CD8-positive, alpha-beta memory T cell (primary cell): ENCODE results near the gene VKORC1. TPM values are rescaled to one million over a fixed set of nuclear protein-coding genes. Genes with fewer than 3 reads are reported as not detected.

ENCODE experiments used
- CTCF ChIA-PET: fragments of 350-600 bp; sonication (Branson Sonifier 250); formaldehyde crosslinking; loops from one replicate; lab custom pipeline; 2021; ENCODE audit warnings: antibody characterized with exemption; lab: Charles Lee
- POLR2A ChIA-PET: fragments of 350-600 bp; sonication (Branson Sonifier 250); formaldehyde crosslinking; loops from one replicate; lab custom pipeline; 2021; ENCODE audit warnings: antibody characterized with exemption; lab: Charles Lee
- DNase-seq, 5 donors: peaks; one replicate each; pipeline versions ENCODE4 v3.0.0 to v3.0.0-alpha.2; 2020 to 2022; ENCODE audit warnings: mixed read lengths in 1 of 5
- H3K27ac ChIP-seq: one replicate; pipeline ENCODE4 v1.7.0; 2013; ENCODE audit warnings: low read depth, mild to moderate bottlenecking, low read length, moderate library complexity
- H3K27me3 ChIP-seq: 2 replicates; pipeline ENCODE4 v1.7.0; 2013; ENCODE audit warnings: low read length, mild to moderate bottlenecking; ENCODE audit not compliant: insufficient read depth, poor library complexity, severe bottlenecking
- H3K36me3 ChIP-seq: 2 replicates; pipeline ENCODE4 v1.7.0; 2013; ENCODE audit warnings: mild to moderate bottlenecking, low read length, moderate library complexity; ENCODE audit not compliant: insufficient read depth
- H3K4me1 ChIP-seq: 2 replicates; pipeline ENCODE4 v1.7.0; 2013; ENCODE audit warnings: mild to moderate bottlenecking, low read length, moderate library complexity; ENCODE audit not compliant: insufficient read depth
- H3K4me3 ChIP-seq: 2 replicates; pipeline ENCODE4 v1.7.0; 2013; ENCODE audit warnings: mild to moderate bottlenecking, low read length
- H3K9me3 ChIP-seq: 2 replicates; pipeline ENCODE4 v1.7.0; 2013; ENCODE audit warnings: mild to moderate bottlenecking, low read length
- H3K27ac Mint-ChIP-seq, 8 donors: one replicate each; pipeline ENCODE4 v1.8.0; 2020 to 2021; ENCODE audit warnings: mixed read lengths in 8 of 8, mild to moderate bottlenecking in 6 of 8, inconsistent platforms in 3 of 8, moderate library complexity in 3 of 8
- H3K27me3 Mint-ChIP-seq, 2 donors: one replicate each; pipeline ENCODE4 v1.8.0; 2020 to 2021; ENCODE audit warnings: mixed read lengths in 2 of 2, mild to moderate bottlenecking in 1 of 2, moderate library complexity in 1 of 2
- H3K36me3 Mint-ChIP-seq, 3 donors: one replicate each; pipeline ENCODE4 v1.8.0; 2020 to 2021; ENCODE audit warnings: mixed read lengths in 3 of 3, inconsistent platforms in 1 of 3, mild to moderate bottlenecking in 1 of 3
- H3K4me1 Mint-ChIP-seq, 3 donors: one replicate each; pipeline ENCODE4 v1.8.0; 2020 to 2021; ENCODE audit warnings: mixed read lengths in 3 of 3, inconsistent platforms in 1 of 3, mild to moderate bottlenecking in 1 of 3
- H3K4me3 Mint-ChIP-seq, 7 donors: one replicate each; pipeline ENCODE4 v1.8.0; 2020 to 2021; ENCODE audit warnings: mixed read lengths in 7 of 7, mild to moderate bottlenecking in 6 of 7, moderate library complexity in 4 of 7, inconsistent platforms in 2 of 7
- H3K9me3 Mint-ChIP-seq, 5 donors: one replicate each; pipeline ENCODE4 v1.8.0; 2020 to 2022; ENCODE audit warnings: mixed read lengths in 5 of 5, mild to moderate bottlenecking in 3 of 5, moderate library complexity in 2 of 5, inconsistent platforms in 1 of 5
- polyA plus RNA-seq: library from polyadenylated mRNA; unstranded; fragments of 300-500 nt; fragmentation: Illumina TruSeq; gene quantifications from one replicate; pipeline ENCODE4 v1.2.3, GENCODE V29; 2021
- total RNA-seq, 2 experiments: library from RNA; stranded (reverse); gene quantifications; one replicate each; pipeline ENCODE4 v1.2.3, GENCODE V29; 2021

VKORC1 gene
- total and polyA plus RNA-seq, 3 experiments from 2014 or later: 66.0 to 124 (median 74.3) TPM

- no peaks in the 10 kb centered on the region for H3K27me3 ChIP-seq
- H3K27me3 Mint-ChIP-seq: no peaks in the 10 kb centered on the region
- H3K4me3 ChIP-seq: no peak overlapping the region
- CTCF ChIA-PET: no interaction called here
- H3K4me1 Mint-ChIP-seq: peaks cover 40 to 55% (median 53%) of the 10 kb centered on the region in 3 donors
- H3K9me3 Mint-ChIP-seq: no peaks in the 10 kb centered on the region
- no peaks in the 10 kb centered on the region for H3K36me3 ChIP-seq
- POLR2A ChIA-PET: interaction anchor here (0.6 kb wide), 1 partner anchor 10 kb away, joined by 3 read pairs; no protein-coding TSS in a partner anchor
- peak overlapping the region in 2 of 8 donors; percentile 36 to 54 for H3K27ac Mint-ChIP-seq
- no peak for DNase-seq
- peaks cover 48% of the 10 kb centered on the region for H3K4me1 ChIP-seq
- H3K36me3 Mint-ChIP-seq: peaks cover 0 to 24% (median 1%) of the 10 kb centered on the region in 3 donors
- no peak overlapping the region for H3K27ac ChIP-seq
- H3K4me3 Mint-ChIP-seq: no peak overlapping the region
- no peaks in the 10 kb centered on the region for H3K9me3 ChIP-seq
These were observed 33.3 kb downstream of the VKORC1 start for GRCh38 chr16:31061126-31061812.

GRCh38 chr16:31055613-31056012, 39.0 kb downstream of the VKORC1 start:
- peaks cover 5 to 11% (median 9%) of the 10 kb centered on the region in 3 donors for H3K4me1 Mint-ChIP-seq
- CTCF ChIA-PET: interaction anchor here (0.7 to 1.4 kb wide), 3 partner anchors 10 to 18 kb away, joined by 3 read pairs; partner anchors contain the start of gene ZNF668
- H3K4me1 ChIP-seq: no peaks in the 10 kb centered on the region
- H3K27me3 Mint-ChIP-seq: peaks cover 0 to 3% of the 10 kb centered on the region in 2 donors
- no peak overlapping the region for H3K4me3 Mint-ChIP-seq
- H3K27ac Mint-ChIP-seq: peak overlapping the region in 1 of 8 donors; percentile 34
- no peaks in the 10 kb centered on the region for H3K9me3 Mint-ChIP-seq
- no peak overlapping the region for H3K4me3 ChIP-seq
- no peaks in the 10 kb centered on the region for H3K36me3 ChIP-seq
- POLR2A ChIA-PET: interaction anchor here (0.7 kb wide), 1 partner anchor 284 kb away, joined by 4 read pairs; no protein-coding TSS in a partner anchor
- H3K9me3 ChIP-seq: no peaks in the 10 kb centered on the region
- no peaks in the 10 kb centered on the region for H3K27me3 ChIP-seq
- no peak overlapping the region for H3K27ac ChIP-seq
- no peak for DNase-seq
- H3K36me3 Mint-ChIP-seq: peaks cover 0 to 9% (median 1%) of the 10 kb centered on the region in 3 donors

DNA sequence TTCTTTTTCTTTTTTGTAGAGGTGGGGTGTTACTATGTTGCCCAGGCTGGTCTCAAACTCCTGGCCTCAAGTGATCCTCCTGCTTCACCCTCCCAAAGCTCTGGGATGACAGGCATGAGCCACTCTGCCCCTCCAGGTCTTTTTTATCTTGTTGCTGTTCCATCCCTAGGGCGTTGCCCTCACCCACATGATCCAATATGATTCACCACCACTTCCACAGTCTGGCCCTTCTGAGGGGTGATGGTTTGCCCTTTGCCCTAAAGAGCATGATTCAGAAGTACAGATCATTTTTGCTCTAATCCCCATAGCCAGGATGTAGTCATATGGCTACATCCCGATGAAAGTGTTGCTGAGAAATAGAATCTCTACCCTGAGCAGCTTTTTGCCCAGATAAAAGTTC, 42.5 kb downstream of the VKORC1 start:
- Mint-ChIP-seq H3K36me3 (no peaks in the 10 kb centered on the region), H3K27ac (peak overlapping the region in 2 of 8 donors; percentile 19 to 30), H3K9me3 (no peaks in the 10 kb centered on the region), H3K4me3 (no peak overlapping the region), H3K27me3 (peaks cover 0 to 3% of the 10 kb centered on the region in 2 donors), H3K4me1 (peaks cover 0 to 3% (median 1%) of the 10 kb centered on the region in 3 donors)
- no peak overlapping the region for H3K4me3 ChIP-seq
- DNase-seq: no peak
- ChIA-PET CTCF (no interaction called here), POLR2A (no interaction called here)
- H3K4me1 ChIP-seq: no peaks in the 10 kb centered on the region
- no peaks in the 10 kb centered on the region for H3K27me3 ChIP-seq
- no peaks in the 10 kb centered on the region for H3K36me3 ChIP-seq
- H3K27ac ChIP-seq: no peak overlapping the region
- no peaks in the 10 kb centered on the region for H3K9me3 ChIP-seq

DNA sequence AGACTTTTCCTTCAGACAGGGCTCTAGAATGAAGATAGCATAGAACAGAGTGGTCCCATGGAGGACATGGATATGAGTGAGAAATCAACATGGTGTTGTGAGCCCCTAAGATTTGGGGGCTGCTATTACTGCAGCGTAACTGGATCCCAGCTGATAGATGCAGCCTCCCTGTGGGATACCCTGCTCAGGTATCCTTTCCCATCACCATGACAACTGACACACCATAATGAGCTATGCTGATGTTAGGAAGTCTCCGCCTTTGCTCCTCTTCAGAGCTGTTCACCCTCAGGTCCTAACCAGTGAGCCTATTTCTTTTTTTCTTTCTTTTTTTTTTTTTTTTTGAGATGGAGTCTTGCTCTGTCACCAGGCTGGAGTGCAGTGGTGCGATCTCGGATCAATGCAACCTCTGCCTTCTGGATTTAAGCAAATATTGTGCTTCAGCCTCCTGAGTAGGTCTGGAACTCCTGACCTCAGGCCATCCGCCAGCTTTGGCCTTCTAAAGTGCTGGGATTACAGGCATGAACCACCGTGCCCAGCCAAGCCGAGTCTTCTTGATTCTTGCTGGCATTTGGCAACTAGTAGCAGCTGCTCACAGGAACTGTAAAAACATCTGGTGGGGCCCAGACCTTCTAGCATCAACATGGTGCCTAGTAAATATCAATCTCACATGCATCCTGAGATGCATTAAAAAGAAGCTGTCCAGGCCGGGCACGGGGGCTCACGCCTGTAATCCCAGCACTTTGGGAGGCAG, 44.1 kb downstream of the VKORC1 start:
- H3K27ac ChIP-seq: no peak overlapping the region
- no peak for DNase-seq
- Mint-ChIP-seq H3K27me3 (peaks cover 0 to 3% of the 10 kb centered on the region in 2 donors), H3K4me3 (no peak overlapping the region), H3K9me3 (no peaks in the 10 kb centered on the region), H3K36me3 (no peaks in the 10 kb centered on the region), H3K27ac (no peak overlapping the region), H3K4me1 (peaks cover 0 to 4% (median 3%) of the 10 kb centered on the region in 3 donors)
- H3K9me3 ChIP-seq: no peaks in the 10 kb centered on the region
- no peaks in the 10 kb centered on the region for H3K36me3 ChIP-seq
- no peaks in the 10 kb centered on the region for H3K27me3 ChIP-seq
- POLR2A ChIA-PET: interaction anchor here (0.6 to 0.7 kb wide), 4 partner anchors 11 to 174 kb away, joined by 3 to 10 read pairs (median 6); no protein-coding TSS in a partner anchor
- H3K4me3 ChIP-seq: no peak overlapping the region
- CTCF ChIA-PET: no interaction called here
- no peaks in the 10 kb centered on the region for H3K4me1 ChIP-seq

DNA sequence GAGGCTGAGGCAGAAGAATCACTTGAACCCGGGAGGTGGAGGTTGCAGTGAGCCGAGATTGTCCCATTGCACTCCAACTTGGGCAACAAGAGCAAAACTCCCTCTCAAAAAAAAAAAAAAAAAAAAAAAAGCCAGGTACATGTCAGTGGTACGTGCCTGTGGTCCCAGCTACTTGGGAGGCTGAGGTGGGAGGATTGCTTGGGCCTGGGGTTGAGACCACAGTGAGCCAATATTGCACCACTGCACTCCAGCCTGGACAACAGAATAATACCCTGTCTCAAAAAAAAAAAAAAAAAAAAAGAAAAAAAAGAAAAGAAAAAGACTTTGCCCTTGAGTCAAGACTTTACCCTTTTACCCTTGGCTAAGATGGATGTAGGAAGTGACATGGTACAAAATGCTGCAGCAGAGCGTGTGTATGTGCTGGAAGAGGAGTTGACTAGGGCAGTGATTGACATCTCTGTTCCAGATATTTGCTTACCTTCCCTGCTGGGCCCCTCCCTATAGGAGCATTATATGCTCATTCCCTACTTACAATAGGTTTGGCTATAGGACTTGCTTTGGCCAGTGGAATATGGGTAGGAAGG, 50.6 kb downstream of the VKORC1 start:
- ChIA-PET POLR2A (no interaction called here), CTCF (no interaction called here)
- H3K4me3 Mint-ChIP-seq: no peak overlapping the region
- H3K4me1 ChIP-seq: no peaks in the 10 kb centered on the region
- H3K4me1 Mint-ChIP-seq: peaks cover 0 to 2% (median 0%) of the 10 kb centered on the region in 3 donors
- H3K27ac ChIP-seq: no peak overlapping the region
- peaks cover 3 to 35% (median 5%) of the 10 kb centered on the region in 3 donors for H3K36me3 Mint-ChIP-seq
- H3K9me3 ChIP-seq: no peaks in the 10 kb centered on the region
- H3K4me3 ChIP-seq: no peak overlapping the region
- H3K36me3 ChIP-seq: peaks cover 2% of the 10 kb centered on the region
- DNase-seq: no peak
- H3K9me3 Mint-ChIP-seq: no peaks in the 10 kb centered on the region
- no peaks in the 10 kb centered on the region for H3K27me3 Mint-ChIP-seq
- no peaks in the 10 kb centered on the region for H3K27me3 ChIP-seq
- H3K27ac Mint-ChIP-seq: peak overlapping the region in 1 of 8 donors; percentile 41

GRCh38 chr16:31043352-31043751, 51.2 kb downstream of the VKORC1 start:
- H3K4me3 Mint-ChIP-seq: no peak overlapping the region
- DNase-seq: no peak
- Histone ChIP-seq H3K27me3 (no peaks in the 10 kb centered on the region), H3K4me1 (no peaks in the 10 kb centered on the region), H3K4me3 (no peak overlapping the region), H3K27ac (no peak overlapping the region), H3K36me3 (peaks cover 4% of the 10 kb centered on the region), H3K9me3 (no peaks in the 10 kb centered on the region)
- no peaks in the 10 kb centered on the region for H3K9me3 Mint-ChIP-seq
- POLR2A ChIA-PET: no interaction called here
- H3K36me3 Mint-ChIP-seq: peaks cover 3 to 41% (median 10%) of the 10 kb centered on the region in 3 donors
- H3K4me1 Mint-ChIP-seq: peaks cover 0 to 2% (median 0%) of the 10 kb centered on the region in 3 donors
- CTCF ChIA-PET: no interaction called here
- H3K27me3 Mint-ChIP-seq: peaks cover 0 to 1% of the 10 kb centered on the region in 2 donors
- H3K27ac Mint-ChIP-seq: no peak overlapping the region

- H3K27ac ChIP-seq: no peak overlapping the region
- no peaks in the 10 kb centered on the region for H3K9me3 ChIP-seq
- no peaks in the 10 kb centered on the region for H3K27me3 ChIP-seq
- H3K4me3 Mint-ChIP-seq: no peak overlapping the region
- H3K27ac Mint-ChIP-seq: no peak overlapping the region
- H3K4me1 ChIP-seq: no peaks in the 10 kb centered on the region
- peaks cover 4% of the 10 kb centered on the region for H3K36me3 ChIP-seq
- ChIA-PET CTCF (no interaction called here), POLR2A (no interaction called here)
- H3K4me3 ChIP-seq: no peak overlapping the region
- peaks cover 0 to 2% (median 0%) of the 10 kb centered on the region in 3 donors for H3K4me1 Mint-ChIP-seq
- no peak for DNase-seq
- H3K36me3 Mint-ChIP-seq: peaks cover 3 to 45% (median 10%) of the 10 kb centered on the region in 3 donors
- H3K9me3 Mint-ChIP-seq: no peaks in the 10 kb centered on the region
- peaks cover 0 to 1% of the 10 kb centered on the region in 2 donors for H3K27me3 Mint-ChIP-seq
These were observed 51.7 kb downstream of the VKORC1 start for GRCh38 chr16:31042866-31043265.
